Measurements from ENCODE around the gene KIRREL3.

The KIRREL3 gene

DNA sequence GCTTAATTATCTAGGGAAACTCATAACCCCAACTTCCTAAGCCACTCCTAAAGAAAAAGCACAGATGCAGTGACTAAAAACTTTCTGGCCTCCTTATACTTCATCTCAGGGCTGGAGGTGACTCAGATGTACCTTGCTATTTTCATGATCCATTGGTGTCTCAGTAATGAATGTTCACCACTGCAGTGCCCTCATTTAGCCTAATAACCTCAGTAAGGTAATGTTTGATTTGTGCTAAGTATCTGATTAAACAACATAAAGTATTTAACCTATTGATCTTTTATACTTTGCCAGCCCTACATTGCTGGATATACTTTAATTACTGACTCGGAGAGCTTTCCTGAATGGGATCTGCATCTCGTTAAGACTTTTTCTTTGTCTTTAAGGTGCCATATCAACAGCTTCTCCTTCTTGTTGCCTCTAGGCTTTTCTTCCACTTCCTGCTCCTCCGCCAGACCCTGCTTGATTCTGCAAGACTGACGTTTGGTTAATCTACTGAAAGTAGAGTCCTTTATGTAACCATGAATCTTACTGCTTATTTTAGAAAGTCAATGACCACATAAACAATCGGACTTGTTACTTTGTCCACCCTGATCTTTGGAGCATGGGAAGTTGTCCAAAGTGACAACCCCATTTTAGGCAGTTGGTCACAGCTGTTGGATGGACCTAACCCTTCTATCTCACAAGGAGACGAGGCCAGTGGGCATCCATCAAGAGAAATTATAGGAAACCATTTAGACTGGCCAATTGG, 342.1 kb downstream of the KIRREL3 start:
- DNase-seq, result no peak

DNA sequence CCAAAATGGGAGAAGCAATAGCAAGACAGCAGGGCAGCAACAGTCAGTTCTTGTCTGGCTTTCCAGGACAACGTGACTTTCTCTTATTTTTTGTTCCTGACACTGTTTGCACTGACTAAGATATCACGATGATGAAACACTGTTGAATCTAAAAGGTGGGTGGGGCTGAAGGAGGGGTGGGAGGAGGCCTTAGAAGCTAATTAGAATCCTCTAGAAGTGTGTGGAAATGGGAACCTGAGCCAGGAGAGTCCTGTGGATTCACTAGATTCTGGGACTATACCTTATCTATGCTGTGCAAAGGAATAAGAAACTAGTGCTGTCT, 344.8 kb downstream of the KIRREL3 start:
- no peak for DNase-seq

DNA sequence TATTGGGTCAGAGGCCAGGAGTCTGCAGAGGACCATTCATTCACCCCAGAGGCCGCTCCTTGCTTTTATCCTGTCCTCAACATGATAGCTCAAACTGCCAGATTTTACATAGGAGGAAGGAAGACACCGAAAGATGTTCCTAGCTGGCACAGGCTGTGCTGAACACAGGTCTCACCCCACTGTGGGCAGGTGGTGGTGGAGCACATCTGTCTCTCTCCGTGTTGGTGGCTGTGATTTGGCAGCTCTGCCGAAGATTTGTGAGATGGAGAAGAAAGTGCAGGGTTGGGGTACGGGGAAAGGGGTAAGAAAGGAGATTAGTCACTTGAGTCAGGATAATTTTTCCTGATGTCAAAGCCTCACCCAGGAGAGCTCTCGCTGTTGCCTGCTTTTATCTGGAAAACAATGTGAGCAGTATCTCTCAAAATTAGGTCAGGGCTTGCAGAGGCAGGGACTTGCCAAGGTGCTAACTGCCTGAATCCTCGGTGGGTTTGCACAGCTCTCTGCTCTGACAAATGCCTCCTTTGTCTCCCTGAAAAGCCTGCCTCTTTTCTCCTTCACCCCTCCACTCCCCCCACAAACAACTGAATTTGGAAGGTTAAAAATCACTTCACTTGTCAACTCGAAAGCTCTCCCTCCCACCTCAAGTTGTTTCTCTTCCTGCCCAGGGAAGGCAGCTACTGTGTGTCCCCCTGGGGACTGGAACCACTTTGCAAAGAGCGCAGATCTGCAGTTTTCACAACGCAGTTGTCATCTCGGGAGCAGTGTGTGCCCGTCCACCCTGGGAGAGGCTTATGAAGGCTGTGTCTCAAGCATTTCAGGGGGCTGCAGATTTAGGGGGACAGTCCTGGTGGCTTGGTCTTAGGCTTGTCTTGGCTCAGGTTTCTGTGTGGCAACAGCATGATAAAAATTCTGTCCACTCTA, 345.4 kb downstream of the KIRREL3 start:
- DNase-seq, result peak; percentile 12 to 46

DNA sequence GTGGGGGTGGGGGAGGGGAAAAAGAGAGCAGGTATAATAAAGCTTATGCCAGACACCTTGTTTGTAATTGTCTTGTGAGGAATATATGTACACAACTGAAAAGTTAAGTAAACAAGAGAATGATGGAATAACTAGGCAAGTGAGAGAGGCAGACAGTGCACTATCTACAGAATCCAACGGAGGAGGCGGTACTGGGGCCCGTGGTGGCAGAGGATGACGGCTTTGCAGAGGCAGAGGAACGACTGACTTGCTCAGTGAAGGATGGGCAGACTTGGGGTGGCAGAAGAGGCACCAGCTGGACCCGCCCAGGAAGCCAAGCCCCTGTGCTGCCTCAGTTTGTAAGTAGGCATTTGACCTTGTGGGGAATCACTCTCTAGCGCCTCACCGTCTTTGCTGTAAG, 347.5 kb downstream of the KIRREL3 start:
- DNase-seq, result no peak

DNA sequence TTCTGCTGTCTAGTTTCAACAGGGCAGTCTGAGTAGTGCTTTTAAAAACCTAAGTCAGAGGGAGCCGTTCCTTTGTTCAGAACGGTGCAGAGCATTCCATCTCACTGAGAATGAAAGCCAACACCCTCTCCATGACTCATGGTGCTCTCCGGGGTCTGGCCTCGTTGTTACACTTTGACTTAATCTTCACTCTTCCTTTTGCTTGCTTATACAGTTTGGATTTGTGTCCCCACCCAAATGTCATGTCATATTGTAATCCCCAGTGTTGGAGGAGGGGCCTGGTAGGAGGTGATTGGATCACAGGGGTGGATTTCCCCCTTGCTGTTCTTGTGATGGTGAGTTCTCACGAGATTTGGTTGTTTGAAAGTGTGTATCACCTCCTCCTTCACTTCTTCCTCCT, 352.8 kb downstream of the KIRREL3 start:
- no peak for DNase-seq

DNA sequence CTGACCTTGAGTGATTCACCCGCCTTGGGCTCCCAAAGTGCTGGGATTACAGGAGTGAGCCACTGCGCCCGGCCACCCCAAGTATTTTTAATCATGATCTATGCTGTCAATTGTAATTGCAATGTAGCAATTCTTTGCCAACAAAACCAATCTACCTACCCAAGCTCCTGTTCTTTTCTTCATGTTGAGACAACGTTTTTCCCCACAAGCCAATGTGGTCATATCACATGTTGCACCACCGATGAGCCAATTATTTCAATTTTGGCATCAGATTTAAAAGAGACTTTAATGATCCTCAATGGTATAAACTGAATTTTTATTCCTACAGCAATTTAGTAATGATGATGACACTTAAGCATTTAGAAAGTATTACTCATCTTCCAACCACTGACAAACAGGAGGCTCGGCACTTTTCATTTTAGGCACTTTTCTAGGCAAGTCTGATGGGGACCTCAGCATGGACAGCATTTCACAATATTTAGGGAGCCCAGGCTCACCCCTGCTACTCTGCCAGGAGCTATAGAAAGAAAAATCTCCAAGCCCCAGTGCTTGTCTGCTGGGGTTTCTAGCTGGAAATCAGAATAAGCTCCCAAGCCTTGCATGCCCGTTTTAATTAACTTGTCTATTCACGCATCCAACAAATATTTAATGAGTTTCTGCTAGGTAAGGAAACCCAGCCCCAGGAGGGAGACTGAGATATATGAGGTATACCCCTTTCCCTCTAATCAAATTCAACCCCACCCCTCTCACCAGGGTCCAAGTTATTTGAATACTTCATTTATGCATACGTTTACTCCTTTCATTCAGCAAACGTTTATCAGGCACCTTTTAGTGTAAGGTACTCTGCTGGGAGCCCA, 353.6 kb downstream of the KIRREL3 start:
- no peak for DNase-seq

DNA sequence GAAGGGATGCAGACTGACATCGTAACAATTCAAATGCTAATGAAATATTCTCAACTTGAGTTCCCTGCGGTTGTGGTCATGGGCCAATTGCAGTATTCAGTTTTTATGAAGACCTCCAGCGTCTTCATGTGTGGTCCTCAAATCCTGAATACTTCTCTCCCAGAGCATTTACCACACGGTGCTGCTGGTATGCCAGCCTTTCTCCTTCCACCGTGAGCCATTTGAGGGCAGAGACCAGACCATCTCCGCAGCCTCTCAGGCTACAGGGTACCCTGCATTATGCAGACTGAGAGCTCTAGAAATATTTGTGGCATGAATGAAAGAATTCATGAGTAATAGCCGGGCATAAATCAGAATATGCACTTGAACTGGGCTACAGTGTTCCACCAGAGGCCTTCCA, 355.4 kb downstream of the KIRREL3 start:
- DNase-seq, result no peak

DNA sequence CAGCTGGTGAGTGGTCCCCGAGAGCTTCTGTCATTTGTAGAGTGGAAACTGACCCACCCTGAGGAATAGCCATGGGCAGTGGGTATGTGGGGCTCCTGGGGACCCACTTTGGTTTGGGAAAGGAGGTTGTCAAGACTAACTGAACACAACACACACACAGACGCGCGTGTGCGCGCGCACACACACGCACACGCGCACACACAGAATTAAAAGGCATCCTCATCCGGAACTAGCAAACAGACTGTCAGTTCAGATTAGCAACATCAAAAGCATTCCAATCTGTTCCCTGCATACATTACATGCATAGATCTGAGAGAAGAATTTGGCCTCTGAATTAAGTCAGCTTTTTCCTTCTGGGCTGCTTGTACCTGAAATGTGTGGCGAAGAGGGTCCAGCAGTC, 360.4 kb downstream of the KIRREL3 start:
- DNase-seq, result no peak

DNA sequence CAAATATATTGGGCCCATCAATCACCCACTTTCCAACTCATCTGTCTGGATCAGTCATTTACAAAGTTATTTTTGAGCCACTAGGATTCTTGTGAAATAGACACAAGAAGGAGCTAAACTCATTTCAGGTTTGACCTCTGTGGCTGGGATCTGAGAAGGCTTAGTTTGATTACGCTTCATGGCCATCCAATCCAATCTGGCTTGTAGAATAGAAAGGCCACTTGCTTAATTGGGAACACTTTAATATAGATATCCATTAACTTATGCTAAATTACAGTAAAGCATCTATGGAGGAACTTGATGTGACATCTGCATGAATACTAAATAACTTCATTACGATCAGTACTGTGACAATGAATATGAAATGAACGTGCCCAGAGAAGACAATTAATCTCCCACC, 360.9 kb downstream of the KIRREL3 start:
- no peak for DNase-seq

DNA sequence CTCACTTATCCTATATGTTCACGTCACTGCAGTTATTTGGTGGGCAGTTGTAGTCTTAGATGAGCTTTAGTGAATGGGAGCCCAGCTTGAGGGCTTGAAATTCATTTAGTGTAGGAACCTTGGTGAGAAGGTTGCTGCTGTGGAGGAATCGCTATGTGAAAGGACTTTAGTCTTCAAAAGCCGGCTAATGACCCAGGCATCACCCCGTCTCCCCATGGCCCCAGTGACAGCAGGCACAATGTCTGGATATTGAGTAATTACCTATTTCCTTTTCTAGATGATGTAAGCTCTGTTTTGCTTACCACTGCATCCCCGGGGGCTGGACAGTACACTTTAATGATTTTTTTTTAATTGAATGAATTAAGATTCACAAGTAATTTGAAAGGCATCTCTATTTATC, 361.9 kb downstream of the KIRREL3 start:
- DNase-seq, result no peak

DNA sequence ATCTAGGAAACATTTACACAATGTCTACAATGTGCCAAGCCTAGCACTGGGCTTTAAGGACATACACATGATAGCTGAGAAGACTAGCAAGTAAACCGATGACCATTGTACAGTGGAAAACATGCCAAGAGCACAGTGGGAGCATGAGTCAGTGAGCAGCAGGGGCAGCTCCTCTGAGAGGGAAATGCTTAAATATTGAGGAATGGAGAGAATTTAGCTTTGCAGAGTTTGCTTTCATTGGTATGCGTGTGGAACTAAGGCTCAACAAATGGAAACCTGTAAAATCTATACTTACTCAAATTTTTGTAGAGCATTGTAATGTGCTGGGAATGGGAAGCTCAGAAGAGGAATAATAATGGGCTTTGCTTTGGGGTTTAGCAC, 362.8 kb downstream of the KIRREL3 start:
- no peak for DNase-seq

DNA sequence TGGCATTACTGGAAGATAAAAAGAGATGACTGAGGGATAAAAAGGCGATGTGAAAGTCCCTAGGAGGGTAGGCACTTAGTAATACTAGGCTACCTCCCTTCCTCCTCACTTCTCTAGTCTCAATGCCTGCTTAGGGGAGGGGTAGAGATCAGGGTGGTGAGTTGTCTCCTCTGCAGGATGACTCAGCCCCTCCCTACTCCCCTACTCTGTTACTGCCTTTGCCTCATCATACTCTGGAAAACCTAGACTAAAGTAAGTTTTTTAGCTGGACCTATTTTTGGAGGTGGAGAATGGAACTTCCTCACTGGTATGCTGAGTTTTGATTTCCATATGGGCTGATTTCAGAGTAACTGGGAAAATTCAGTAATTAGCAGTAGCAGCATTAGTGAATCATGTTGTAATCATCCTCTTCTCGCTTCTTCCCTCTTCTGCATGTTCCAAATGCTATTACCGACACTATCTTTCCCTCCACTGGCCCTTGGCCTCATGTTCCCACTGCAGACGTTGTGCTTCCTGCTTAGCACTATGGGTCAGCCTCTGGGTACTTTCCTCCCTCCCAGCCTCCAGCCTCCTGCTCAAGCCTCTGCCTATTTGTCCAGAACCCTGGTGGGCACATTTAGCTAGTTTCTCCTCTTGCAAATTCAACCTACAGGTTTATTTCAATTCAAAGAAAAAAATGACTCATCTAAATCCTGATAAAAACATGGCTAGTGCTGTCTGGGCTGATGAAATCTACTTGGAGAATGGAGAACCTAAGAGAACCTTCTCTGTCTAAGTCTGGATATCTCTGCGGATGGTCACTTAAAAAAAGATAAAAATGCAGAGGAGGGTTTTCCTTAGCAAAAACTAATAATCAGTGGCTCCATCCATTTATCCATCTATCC, 363.4 kb downstream of the KIRREL3 start:
- no peak for DNase-seq

DNA sequence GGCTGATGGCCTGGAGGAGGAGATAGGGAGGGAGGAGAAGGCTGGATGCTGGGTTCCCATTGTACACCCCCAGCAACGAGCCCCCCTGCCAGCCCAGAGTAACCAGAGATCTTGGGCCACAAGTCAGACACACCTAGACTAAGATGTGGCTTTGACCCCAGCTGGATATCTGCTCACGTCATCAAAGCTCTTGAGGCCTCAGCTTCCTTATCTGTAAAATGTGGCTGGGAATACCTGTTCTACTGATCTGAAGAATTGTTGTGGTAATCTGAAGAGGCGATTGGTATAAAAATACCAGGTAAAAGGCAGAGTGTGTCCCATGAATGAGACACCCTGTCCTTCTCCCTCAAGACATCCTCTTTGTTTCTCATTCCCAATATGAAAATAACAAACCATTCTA, 365.1 kb downstream of the KIRREL3 start:
- DNase-seq, result no peak

DNA sequence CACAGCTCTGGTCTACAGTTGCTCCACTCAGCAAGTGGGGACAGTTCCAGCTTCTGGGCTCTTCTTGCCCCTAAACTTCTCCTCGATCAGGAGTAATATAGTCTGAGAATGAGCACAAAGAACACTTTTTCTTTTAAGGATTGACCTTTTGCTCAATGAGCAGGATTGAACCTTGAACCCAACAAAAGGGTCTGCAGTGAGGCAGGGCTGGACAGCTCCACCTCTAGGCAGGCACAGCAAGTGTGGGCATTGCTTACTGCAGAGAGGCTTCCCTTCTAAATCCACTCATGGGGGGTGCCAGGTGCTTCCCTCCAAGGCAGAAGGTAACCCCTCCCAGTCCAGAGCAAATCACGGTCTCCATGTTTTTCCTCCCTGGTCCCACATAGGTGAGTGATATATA, 365.6 kb downstream of the KIRREL3 start:
- DNase-seq, result no peak

DNA sequence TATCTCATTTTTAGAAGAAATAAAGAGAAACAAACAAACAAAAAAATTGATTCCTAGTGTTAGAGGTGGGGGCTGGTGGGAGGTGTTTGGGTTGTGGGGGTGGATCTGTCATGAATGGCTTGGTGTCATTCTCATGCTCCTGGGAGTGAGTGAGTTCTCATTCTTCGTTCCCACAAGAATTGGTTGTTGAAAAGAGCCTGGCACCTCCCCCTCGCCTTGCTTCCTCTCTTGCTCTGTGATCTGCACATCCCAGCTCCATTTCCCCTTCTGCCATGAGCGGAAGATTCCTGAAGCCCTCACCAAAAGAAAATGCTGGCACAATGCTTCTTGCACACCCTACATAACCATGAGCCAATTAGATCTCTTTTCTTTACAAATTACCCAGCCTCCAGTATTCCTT, 367.2 kb downstream of the KIRREL3 start:
- DNase-seq, result no peak

DNA sequence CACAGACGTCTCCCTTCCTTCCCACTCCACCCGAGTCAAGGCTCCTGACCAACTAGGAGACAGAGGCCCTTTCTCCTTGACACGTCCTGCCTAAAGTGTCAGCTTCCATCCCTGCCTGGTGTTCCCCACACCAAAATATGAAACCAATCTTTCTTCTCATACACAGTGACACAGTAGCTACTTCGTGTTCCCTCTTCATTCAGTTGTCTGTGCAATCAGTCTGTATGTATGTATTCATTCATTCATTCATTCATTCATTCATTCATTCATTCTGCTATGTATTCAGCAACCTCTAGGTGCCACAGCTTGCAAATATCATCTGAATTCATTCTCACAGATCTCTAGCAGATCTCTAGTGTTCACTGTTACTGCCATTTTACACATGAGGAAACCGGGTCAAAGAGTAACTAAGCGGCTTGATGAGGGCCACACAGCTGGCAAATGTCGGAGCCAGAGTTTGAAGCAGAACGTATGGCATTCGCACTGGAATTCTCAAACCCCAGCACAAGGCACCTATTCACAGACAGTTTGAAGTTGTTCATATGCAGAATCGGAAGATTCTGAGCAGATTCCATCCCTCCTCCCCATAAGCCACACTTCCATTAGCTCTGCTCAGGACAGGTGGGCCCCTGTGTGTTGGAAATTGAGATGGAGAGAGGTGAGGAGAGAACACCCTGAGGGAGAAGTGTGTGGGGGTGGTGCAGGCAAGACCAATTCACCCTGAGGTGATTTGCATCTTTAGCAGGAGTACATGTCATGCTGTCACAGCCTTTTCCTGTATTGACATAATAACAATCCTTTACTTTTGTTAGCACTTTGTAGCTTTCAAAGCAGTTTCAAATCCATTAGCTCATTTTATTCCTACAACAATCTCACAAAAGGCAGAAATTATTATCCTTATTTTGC, 369.4 kb downstream of the KIRREL3 start:
- DNase-seq, result no peak

DNA sequence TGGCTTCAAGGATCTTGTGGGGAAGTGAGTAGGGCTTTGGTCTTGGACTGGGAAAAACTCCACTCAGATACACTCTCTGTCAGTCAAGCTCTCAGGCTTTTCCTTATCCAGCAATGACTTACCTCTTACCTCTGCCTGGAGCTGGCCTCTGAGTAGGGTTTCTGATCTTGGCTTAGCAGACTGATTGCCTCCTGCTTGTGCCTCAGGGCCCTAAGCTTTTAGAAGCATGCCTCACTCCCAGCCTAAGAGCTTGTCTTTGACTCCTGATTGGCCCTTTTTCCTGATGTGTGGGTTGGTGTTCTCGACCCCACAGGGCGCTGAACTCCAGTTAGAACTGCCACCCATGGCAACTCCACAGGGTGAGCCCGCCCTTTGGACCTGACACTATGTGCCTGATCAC, 370.1 kb downstream of the KIRREL3 start:
- no peak for DNase-seq

DNA sequence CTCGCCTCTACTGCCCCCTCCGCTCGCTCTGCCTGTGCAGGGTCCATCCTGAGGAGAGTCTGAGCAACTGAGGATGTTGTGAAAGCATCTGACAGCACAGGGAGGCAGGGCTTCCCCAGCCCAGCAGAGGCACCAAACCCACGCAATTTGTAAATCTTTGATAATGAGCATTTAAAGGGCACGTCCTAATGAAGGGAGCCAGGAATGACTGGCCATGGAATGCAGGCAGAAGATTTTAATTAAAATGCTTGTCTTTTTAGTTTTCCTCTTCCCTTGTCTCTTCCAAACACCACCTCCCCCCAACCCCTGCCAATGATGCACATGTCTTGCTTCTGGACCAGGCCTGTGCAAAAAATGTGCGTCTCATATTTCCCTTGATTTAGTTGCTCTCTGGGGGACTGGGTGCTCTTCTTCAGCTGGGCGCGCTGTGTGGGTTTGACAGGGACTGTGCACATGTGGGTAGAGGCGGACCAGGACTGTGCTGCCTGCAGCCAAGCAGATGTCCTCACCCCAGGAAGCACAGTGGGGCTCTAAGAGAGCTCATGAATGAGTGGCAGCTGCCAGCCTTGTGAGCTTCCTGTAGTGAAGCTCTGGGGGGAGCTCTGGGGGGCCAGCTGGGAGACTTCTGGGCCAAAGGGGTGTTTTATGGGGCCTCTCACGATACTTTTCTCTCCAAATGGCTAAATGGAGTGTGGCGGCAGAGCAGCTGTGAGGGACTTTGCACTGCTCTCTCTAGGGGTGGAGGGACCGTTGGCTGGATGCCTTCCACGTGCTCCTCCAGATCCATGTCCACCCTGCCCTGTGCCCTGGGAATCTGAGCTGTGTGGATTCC, 371.6 kb downstream of the KIRREL3 start:
- no peak for DNase-seq

DNA sequence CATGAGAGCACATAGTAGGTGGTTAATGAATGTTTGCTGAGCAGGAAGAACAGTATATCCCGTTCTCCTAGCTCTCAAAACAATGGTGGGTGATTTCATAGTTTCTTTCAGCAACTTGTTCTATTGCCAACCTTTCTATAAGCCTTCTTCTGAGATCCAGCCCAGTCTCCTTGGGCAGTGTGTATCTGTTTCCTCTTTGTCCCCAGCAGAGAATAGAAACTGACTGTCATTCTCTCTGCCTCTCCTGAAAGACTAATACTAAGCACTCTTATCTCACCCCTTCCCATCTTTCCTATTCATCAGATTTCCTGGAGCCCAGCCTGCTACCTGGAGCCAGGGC, 372.1 kb downstream of the KIRREL3 start:
- DNase-seq, result no peak

DNA sequence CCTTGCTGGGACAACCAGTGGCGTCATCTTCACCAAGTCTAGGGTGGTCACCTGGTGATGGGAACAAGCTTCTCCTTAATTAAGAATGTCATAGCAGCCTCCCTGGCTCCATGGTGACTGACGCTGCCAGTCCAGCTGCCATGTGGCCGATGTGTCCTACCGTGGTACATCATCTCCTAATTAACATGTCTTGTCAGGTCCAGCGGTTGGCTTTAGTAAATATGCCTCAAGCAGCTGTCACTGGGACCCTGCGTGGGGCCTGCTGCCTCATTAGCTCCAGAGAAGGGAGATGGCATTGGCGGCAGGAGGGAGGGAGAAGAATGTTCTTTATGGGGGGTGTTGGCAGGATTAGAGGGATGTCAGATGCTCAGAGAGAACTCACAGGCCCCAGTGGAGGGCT, 373.1 kb downstream of the KIRREL3 start:
- DNase-seq, result no peak

DNA sequence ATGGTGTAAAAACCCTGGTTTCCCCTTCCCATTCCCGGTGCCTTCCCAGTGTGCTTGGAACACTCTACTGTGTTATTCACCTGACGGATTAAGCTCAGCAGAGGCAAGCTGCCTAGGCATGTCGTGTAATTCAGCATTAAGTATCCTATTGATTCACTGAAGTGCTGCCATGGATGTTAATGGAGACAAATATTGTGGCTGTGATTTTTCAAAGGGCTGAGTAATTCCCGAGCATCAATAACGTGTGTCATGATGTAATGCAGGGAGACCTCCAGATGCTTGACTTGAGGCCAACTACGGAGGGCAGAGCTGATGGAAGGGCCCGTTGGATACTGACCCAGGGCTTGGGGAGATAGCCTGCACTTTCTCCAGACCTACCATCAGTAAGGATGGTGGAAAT, 376.1 kb downstream of the KIRREL3 start:
- DNase-seq, result no peak
